K562 (cell line): ENCODE data around the gene CHPF2. TPM values are rescaled to one million over a fixed set of nuclear protein-coding genes. Genes with fewer than 3 reads are reported as not detected.

ENCODE experiments used
- ATAC-seq: fragments of 200-7000 bp; cut with Tn5 transposase; 3 replicates; pipeline ENCODE4 v1.9.1; 2020; ENCODE audit warnings: moderate library complexity
- BruUV-seq: library from RNA; stranded (reverse); fragments of 400-500 nt; replicated peaks from 2 replicates; lab custom pipeline; 2021; lab: Mats Ljungman, UMichigan
- CTCF ChIA-PET: fragments of 300-600 bp; formaldehyde crosslinking; extraction: SDS; loops from one replicate; lab custom pipeline; 2021; ENCODE audit warnings: low intra/inter-chr PET ratio; lab: Yijun Ruan, JAX
- POLR2A ChIA-PET: fragments of 300-600, 350-650 bp; sonication (Branson Sonifier 250); formaldehyde crosslinking; extraction: SDS; loops from one replicate; lab custom pipeline; 2021; ENCODE audit warnings: antibody characterized with exemption, inconsistent platforms; lab: Yijun Ruan, JAX
- DNase-seq, 4 experiments: peaks; one replicate each; pipeline versions ENCODE4 v3.0.0 to v3.0.0-alpha.2; 2011 to 2018; ENCODE audit warnings: low spot score in 3 of 4, mixed read lengths in 3 of 4; ENCODE audit errors: extremely low read depth in 1 of 4
- FAIRE-seq: peaks from 2 replicates; lab custom pipeline; 2011; peaks lifted over from hg19 to GRCh38; lab: Jason Lieb, UNC
- H2AFZ ChIP-seq: 2 replicates; pipeline ENCODE4 v1.6.0; 2011; ENCODE audit warnings: low read depth, low read length, control low read depth, inconsistent platforms
- H3K27ac ChIP-seq: fragments of 200-600 bp; 3 replicates; pipeline ENCODE4 v1.8.0; 2011; ENCODE audit warnings: low read depth, mild to moderate bottlenecking, control low read depth, inconsistent platforms, low read length, moderate library complexity, mixed read lengths; ENCODE audit errors: extremely low read depth
- H3K27me3 ChIP-seq, 2 experiments: fragments of 300-600 bp in 1 of 2; 2 replicates in 1 of 2; 3 replicates in 1 of 2; pipeline versions ENCODE4 v1.6.0 to v1.8.0; 2011; ENCODE audit warnings: inconsistent platforms in 2 of 2, low read length in 2 of 2, mild to moderate bottlenecking in 1 of 2, mixed read lengths in 1 of 2, moderate library complexity in 1 of 2; ENCODE audit not compliant: control insufficient read depth in 2 of 2, insufficient read depth in 2 of 2
- H3K36me3 ChIP-seq: fragments of 300-600 bp; 3 replicates; pipeline ENCODE4 v1.8.0; 2011; ENCODE audit warnings: mild to moderate bottlenecking, low read length, inconsistent platforms; ENCODE audit not compliant: control insufficient read depth, insufficient read depth
- H3K4me1 ChIP-seq, 2 experiments: fragments of 200-600 bp in 1 of 2; replicated peaks in 1 of 2; 2 replicates in 1 of 2; 3 replicates in 1 of 2; pipeline versions ENCODE4 v1.5.1 to v1.8.0; 2011; ENCODE audit warnings: inconsistent platforms in 2 of 2, low read length in 2 of 2, mild to moderate bottlenecking in 1 of 2, mixed read lengths in 1 of 2, moderate library complexity in 1 of 2; ENCODE audit not compliant: control insufficient read depth in 2 of 2, insufficient read depth in 2 of 2
- H3K4me2 ChIP-seq: 2 replicates; pipeline ENCODE4 v1.6.1; 2011; ENCODE audit warnings: low read length, control low read depth, inconsistent platforms, mixed read lengths; ENCODE audit not compliant: insufficient read depth
- H3K4me3 ChIP-seq: fragments of 200-600 bp; sonication (generic), shearing (Covaris generic); 2 replicates; pipeline ENCODE4 v1.5.1; 2016; ENCODE audit warnings: control low read depth, inconsistent platforms
- H3K79me2 ChIP-seq: fragments of 200-600 bp; 3 replicates; pipeline ENCODE4 v1.8.0; 2011; ENCODE audit warnings: low read length, inconsistent platforms; ENCODE audit not compliant: control insufficient read depth, insufficient read depth
- H3K9ac ChIP-seq, 2 experiments: 2 replicates each; pipeline versions ENCODE4 v1.6.0 to v1.6.1; 2011; ENCODE audit warnings: low read depth in 2 of 2, low read length in 2 of 2, control low read depth in 1 of 2, inconsistent platforms in 1 of 2, mild to moderate bottlenecking in 1 of 2, mixed read lengths in 1 of 2; ENCODE audit not compliant: insufficient read depth in 1 of 2
- H3K9me1 ChIP-seq: one replicate; pipeline ENCODE4 v1.6.0; 2011; ENCODE audit warnings: inconsistent platforms, mild to moderate bottlenecking, low read length, moderate library complexity; ENCODE audit not compliant: control insufficient read depth, insufficient read depth
- H3K9me3 ChIP-seq: replicated peaks from 2 replicates; pipeline ENCODE4 v1.5.1; 2011; ENCODE audit warnings: low read depth, low read length, inconsistent platforms; ENCODE audit not compliant: control insufficient read depth, insufficient read depth
- H4K20me1 ChIP-seq: replicated peaks from 2 replicates; pipeline ENCODE4 v1.6.1; 2011; ENCODE audit warnings: low read length, inconsistent platforms, mixed read lengths; ENCODE audit not compliant: control insufficient read depth, insufficient read depth
- CBX2 ChIP-seq: fragments of 200-600 bp; sonication (generic); IDR thresholded peaks from one replicate; pipeline ENCODE4 v1.6.1; 2012; ENCODE audit warnings: mild to moderate bottlenecking, low read length, inconsistent platforms; ENCODE audit not compliant: insufficient read depth, poor library complexity, severe bottlenecking
- CBX5 ChIP-seq: IDR thresholded peaks from 2 replicates; pipeline ENCODE4 v1.6.1; 2014; ENCODE audit warnings: low read depth, borderline replicate concordance
- CHD4 ChIP-seq: fragments of 200-600 bp; sonication (generic); IDR thresholded peaks from 3 replicates; pipeline ENCODE4 v1.6.1; 2012; ENCODE audit warnings: low read depth, mild to moderate bottlenecking, mixed read lengths, low read length, inconsistent platforms; ENCODE audit not compliant: insufficient read depth, insufficient replicate concordance, poor library complexity, severe bottlenecking
- CTCFL ChIP-seq: IDR thresholded peaks from 2 replicates; pipeline ENCODE4 v1.6.1; 2011; ENCODE audit warnings: borderline replicate concordance, low read depth, mild to moderate bottlenecking, moderate library complexity, low read length; ENCODE audit not compliant: insufficient read depth, poor library complexity, severe bottlenecking
- FOXK2 ChIP-seq, 2 experiments: fragments of 450-650 bp; IDR thresholded peaks in 1 of 2; conservative IDR thresholded peaks in 1 of 2; 2 replicates each; pipeline ENCODE4 v1.6.1; 2016; ENCODE audit warnings: low read depth in 2 of 2, mild to moderate bottlenecking in 1 of 2
- GABPB1 ChIP-seq: sonication (generic); formaldehyde crosslinking; IDR thresholded peaks from 2 replicates; pipeline ENCODE4 v1.8.0; 2022; ENCODE audit warnings: mild to moderate bottlenecking, missing genetic modification reagents
- GMEB1 ChIP-seq: fragments of 250-450 bp; sonication (Bioruptor Pico); IDR thresholded peaks from 2 replicates; pipeline ENCODE4 v1.4.0; 2020; ENCODE audit warnings: mild to moderate bottlenecking
- HMBOX1 ChIP-seq: sonication (generic); IDR thresholded peaks from 2 replicates; pipeline ENCODE4 v1.6.1; 2016
- MCM3 ChIP-seq: fragments of 450-650 bp; IDR thresholded peaks from 2 replicates; pipeline ENCODE4 v1.6.1; 2016
- NBN ChIP-seq: fragments of 450-650 bp; IDR thresholded peaks from 2 replicates; pipeline ENCODE4 v1.6.1; 2016; ENCODE audit warnings: low read depth, mild to moderate bottlenecking
- ZBTB33 ChIP-seq: sonication (generic); formaldehyde crosslinking; IDR thresholded peaks from 2 replicates; pipeline ENCODE4 v1.8.1; 2023; ENCODE audit warnings: mild to moderate bottlenecking, missing genetic modification reagents
- ZBTB7A ChIP-seq: IDR thresholded peaks from 2 replicates; pipeline ENCODE4 v1.6.1; 2011; ENCODE audit warnings: low read depth, mild to moderate bottlenecking, low read length, moderate library complexity, borderline replicate concordance; ENCODE audit not compliant: control insufficient read depth
- ZNF146 ChIP-seq: IDR thresholded peaks from one replicate; pipeline ENCODE4 v1.6.1; 2018; ENCODE audit warnings: missing compliant biosample characterization; ENCODE audit not compliant: unreplicated experiment
- WGBS: fragments of 100-300 bp; shearing (Covaris generic); methylation state at CpG from one replicate; pipeline ENCODE4 v1.1.6; 2016; ENCODE audit warnings: low coverage, mixed read lengths; ENCODE audit not compliant: insufficient coverage; ENCODE audit errors: missing lambda C conversion rate; 5-methylcytosine and 5-hydroxymethylcytosine counted together
- in situ Hi-C: fragments of 300-500 bp; cut with MboI; formaldehyde crosslinking; loops from 4 replicates; pipeline ENCODE4 v1.15.0; 2018; ENCODE audit warnings: inconsistent platforms, mixed read lengths
- intact Hi-C: fragments of 100-400 bp; cut with micrococcal nuclease; formaldehyde crosslinking; loops from 2 replicates; pipeline ENCODE4 v1.14.2; 2022
- polyA plus RNA-seq, 8 experiments: library from polyadenylated mRNA; depleted of rRNA in 4 of 8; stranded (reverse) in 5 of 8; unstranded in 3 of 8; fragments of >200 nt; fragmentation: Nextera tagmentation in 2 of 8; fragmentation: Illumina TruSeq in 1 of 8; extraction: Ambion mirVana in 2 of 8; extraction: Trizol in 1 of 8; gene quantifications; 2 replicates each; pipeline versions ENCODE4 v1.2.1 to v1.2.3, GENCODE V29; 2011 to 2014; ENCODE audit warnings: inconsistent platforms in 1 of 8, missing spikeins in 1 of 8
- total RNA-seq, 7 experiments: library from RNA; depleted of rRNA in 6 of 7; stranded (reverse); fragments of >200 nt in 6 of 7; fragmentation: Illumina TruSeq in 2 of 7; extraction: Trizol in 2 of 7; gene quantifications; 2 replicates each; pipeline versions ENCODE4 v1.2.1 to v1.2.3, GENCODE V29; 2011 to 2021; ENCODE audit warnings: low replicate concordance in 1 of 7

Gene CHPF2
- total and polyA plus RNA-seq, 9 of the 15 experiments (the other 6 are each of a cell fraction or from before 2014, with no cell fraction given): 0.08 to 32.8 (median 10.5) TPM

GRCh38 chr7:151245360-151246101 lies 13.2 kb downstream of the CHPF2 start:
- H3K4me1 ChIP-seq: peaks cover 30 to 68% of the 10 kb centered on the region in 2 experiments
- TF ChIP-seq NBN: no peak
- TF ChIP-seq CHD4: no peak
- TF ChIP-seq HMBOX1: no peak
- no peak for TF ChIP-seq MCM3
- no peak for TF ChIP-seq CBX2
- TF ChIP-seq GMEB1: no peak
- TF ChIP-seq CTCFL: peak; percentile 91
- TF ChIP-seq GABPB1 (CRISPR knock-in tag): no peak
- no peak for TF ChIP-seq FOXK2 (conservative IDR thresholded peaks at IDR 0.05 in 1 of 2, IDR thresholded peaks at IDR 0.05 in 1 of 2; ENCODE audit: low read depth in 2 of 2)
- no peak for TF ChIP-seq ZNF146 (CRISPR knock-in tag)
- peak; percentile 93 for TF ChIP-seq ZBTB7A
- no peak for TF ChIP-seq CBX5
- peak; percentile 46; the same call in 1 of the 2 replicates for TF ChIP-seq ZBTB33 (CRISPR knock-in tag)

More at GRCh38 chr7:151245360-151246101, 13.2 kb downstream of the CHPF2 start:
- Histone ChIP-seq H3K27me3 (peaks cover 0 to 29% of the 10 kb centered on the region in 2 experiments; a peak in 3 of 5 replicates), H3K9ac (peak overlapping the region in 1 of 2 experiments; percentile 39; a peak in 2 of 4 replicates), H3K27ac (no peak overlapping the region), H2AFZ (peak overlapping the region; percentile 16; the same call in 1 of the 2 replicates), H3K4me2 (0 out of 2 replicates have a peak overlapping the region, but pooled peaks have one; percentile 6), H4K20me1 (peaks cover 31% of the 10 kb centered on the region), H3K9me1 (peaks cover 8% of the 10 kb centered on the region), H3K36me3 (no peaks in the 10 kb centered on the region), H3K9me3 (no peaks in the 10 kb centered on the region), H3K79me2 (no peaks in the 10 kb centered on the region), H3K4me3 (0 out of 2 replicates have a peak overlapping the region, but pooled peaks have one; percentile 15)
- FAIRE-seq: no peak
- WGBS: 15% methylated on average over 47 of the region's 60 CpGs
- ChIA-PET POLR2A (interaction anchor here (1.1 to 2.5 kb wide), 4 partner anchors 9 to 26 kb away, joined by 3 to 13 read pairs (median 8); partner anchors contain the start of gene ABCF2), CTCF (interaction anchor here (0.5 to 3.6 kb wide), 11 partner anchors 41 to 801 kb away, joined by 3 to 32 read pairs (median 5); no protein-coding TSS in a partner anchor)
- intact Hi-C loops (loop anchor here (2.0 kb wide), 2 partner anchors 19 to 57 kb away; partner anchors contain the start of gene ABCF2), in situ Hi-C loops (no loop called here)
- BruUV-seq: no TSS peak
- ATAC-seq: peak; percentile 73
- peak; percentile 59 to 97 (median 94) for DNase-seq
